ENCODE measurements around the gene AMBRA1. TPM values are rescaled to one million over a fixed set of nuclear protein-coding genes. Genes with fewer than 3 reads are reported as not detected.
A peak's percentile ranks its signal among the peaks of the same experiment; 100 is the strongest.

The AMBRA1 gene
- total and polyA plus RNA-seq, 2 donors: 8.7 to 20.6 TPM

GRCh38 chr11:46366661-46367161, 227.1 kb downstream of the AMBRA1 start:
- no peak for DNase-seq (ENCODE audit: low read depth in 6 of 9, low spot score in 9 of 9)
- H3K27ac ChIP-seq (ENCODE audit: low read depth in 1 of 2, low read length in 1 of 2): no peak overlapping the region
- WGBS: 97% methylated on average over 31 of the region's 31 CpGs
- H3K36me3 ChIP-seq (ENCODE audit: control insufficient read depth in 2 of 2, insufficient read depth in 2 of 2, low read length in 1 of 2): peaks cover 39 to 42% of the 10 kb centered on the region in 2 donors
- H3K4me1 ChIP-seq (ENCODE audit: control insufficient read depth in 2 of 2, insufficient read depth in 2 of 2, low read length in 2 of 2): peaks cover 13 to 39% of the 10 kb centered on the region in 2 donors
- no peaks in the 10 kb centered on the region for H3K27me3 ChIP-seq (ENCODE audit: control insufficient read depth in 2 of 2, insufficient read depth in 1 of 2, low read length in 1 of 2)
- no peaks in the 10 kb centered on the region for H3K9me3 ChIP-seq (ENCODE audit: control insufficient read depth in 2 of 2, insufficient read depth in 1 of 2, low read length in 1 of 2)
- no peak overlapping the region for H3K4me3 ChIP-seq (ENCODE audit: low read length in 2 of 2)

- Histone ChIP-seq H3K4me1 (ENCODE audit: control insufficient read depth in 2 of 2, insufficient read depth in 2 of 2, low read length in 2 of 2) (peaks cover 13 to 43% of the 10 kb centered on the region in 2 donors), H3K36me3 (ENCODE audit: control insufficient read depth in 2 of 2, insufficient read depth in 2 of 2, low read length in 1 of 2) (peaks cover 35 to 37% of the 10 kb centered on the region in 2 donors)
Measured at GRCh38 chr11:46366260-46366659, 227.6 kb downstream of the AMBRA1 start.

GRCh38 chr11:46364791-46365190, 229.0 kb downstream of the AMBRA1 start:
- Histone ChIP-seq H3K4me1 (ENCODE audit: control insufficient read depth in 2 of 2, insufficient read depth in 2 of 2, low read length in 2 of 2) (peaks cover 16 to 51% of the 10 kb centered on the region in 2 donors), H3K9me3 (ENCODE audit: control insufficient read depth in 2 of 2, insufficient read depth in 1 of 2, low read length in 1 of 2) (no peaks in the 10 kb centered on the region), H3K27me3 (ENCODE audit: control insufficient read depth in 2 of 2, insufficient read depth in 1 of 2, low read length in 1 of 2) (no peaks in the 10 kb centered on the region), H3K4me3 (ENCODE audit: low read length in 2 of 2) (no peak overlapping the region), H3K27ac (ENCODE audit: low read depth in 1 of 2, low read length in 1 of 2) (no peak overlapping the region), H3K36me3 (ENCODE audit: control insufficient read depth in 2 of 2, insufficient read depth in 2 of 2, low read length in 1 of 2) (peaks cover 22 to 25% of the 10 kb centered on the region in 2 donors)
- WGBS: 94% methylated on average over 3 of the region's 3 CpGs
- no peak for DNase-seq (ENCODE audit: low read depth in 6 of 9, low spot score in 9 of 9)

More at GRCh38 chr11:46366260-46366659, 227.6 kb downstream of the AMBRA1 start:
- DNase-seq (ENCODE audit: low read depth in 6 of 9, low spot score in 9 of 9): no peak
- H3K9me3 ChIP-seq (ENCODE audit: control insufficient read depth in 2 of 2, insufficient read depth in 1 of 2, low read length in 1 of 2): no peaks in the 10 kb centered on the region
- 95% methylated on average over 22 of the region's 22 CpGs for WGBS
- H3K27ac ChIP-seq (ENCODE audit: low read depth in 1 of 2, low read length in 1 of 2): no peak overlapping the region
- no peak overlapping the region for H3K4me3 ChIP-seq (ENCODE audit: low read length in 2 of 2)
- H3K27me3 ChIP-seq (ENCODE audit: control insufficient read depth in 2 of 2, insufficient read depth in 1 of 2, low read length in 1 of 2): no peaks in the 10 kb centered on the region

GRCh38 chr11:46364056-46364455, 229.8 kb downstream of the AMBRA1 start:
- no peaks in the 10 kb centered on the region for H3K27me3 ChIP-seq (ENCODE audit: control insufficient read depth in 2 of 2, insufficient read depth in 1 of 2, low read length in 1 of 2)
- DNase-seq (ENCODE audit: low read depth in 6 of 9, low spot score in 9 of 9): no peak
- H3K4me1 ChIP-seq (ENCODE audit: control insufficient read depth in 2 of 2, insufficient read depth in 2 of 2, low read length in 2 of 2): peaks cover 16 to 51% of the 10 kb centered on the region in 2 donors
- WGBS: 98% methylated on average over 9 of the region's 9 CpGs
- no peak overlapping the region for H3K4me3 ChIP-seq (ENCODE audit: low read length in 2 of 2)
- peaks cover 19% of the 10 kb centered on the region in 2 donors for H3K36me3 ChIP-seq (ENCODE audit: control insufficient read depth in 2 of 2, insufficient read depth in 2 of 2, low read length in 1 of 2)
- no peak overlapping the region for H3K27ac ChIP-seq (ENCODE audit: low read depth in 1 of 2, low read length in 1 of 2)
- no peaks in the 10 kb centered on the region for H3K9me3 ChIP-seq (ENCODE audit: control insufficient read depth in 2 of 2, insufficient read depth in 1 of 2, low read length in 1 of 2)

DNA sequence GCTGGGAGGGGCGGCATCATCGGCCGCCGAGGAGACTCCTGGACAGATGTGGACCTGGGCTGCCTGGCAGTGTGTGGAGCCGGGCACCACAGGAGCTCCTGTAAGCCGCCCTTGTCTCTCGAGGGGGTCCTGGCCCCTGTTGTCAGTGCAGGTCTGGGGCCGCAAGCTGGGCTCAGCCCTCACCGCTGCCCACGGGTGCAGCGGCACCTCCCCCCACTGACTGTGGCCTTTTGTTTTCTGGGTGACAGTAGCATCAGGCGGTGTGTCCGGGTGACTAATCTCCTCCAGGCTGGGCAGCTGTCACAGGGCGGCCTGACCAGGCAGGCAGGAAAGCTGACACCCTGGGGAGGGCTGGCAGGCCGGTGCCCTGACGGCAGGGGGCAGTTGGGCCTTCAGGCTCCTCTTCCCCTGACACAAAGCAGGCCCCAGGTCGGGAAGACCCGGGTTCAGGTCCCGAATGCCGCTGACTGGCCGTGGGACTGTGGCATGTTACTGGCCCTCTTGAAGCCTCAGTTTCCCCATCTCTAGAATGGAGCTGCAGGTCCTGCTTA, 230.3 kb downstream of the AMBRA1 start:
- H3K36me3 ChIP-seq (ENCODE audit: control insufficient read depth in 2 of 2, insufficient read depth in 2 of 2, low read length in 1 of 2): peaks cover 15 to 19% of the 10 kb centered on the region in 2 donors
- peak overlapping the region in 1 of 2 donors; percentile 46 for H3K27ac ChIP-seq (ENCODE audit: low read depth in 1 of 2, low read length in 1 of 2)
- no peaks in the 10 kb centered on the region for H3K27me3 ChIP-seq (ENCODE audit: control insufficient read depth in 2 of 2, insufficient read depth in 1 of 2, low read length in 1 of 2)
- DNase-seq (ENCODE audit: low read depth in 6 of 9, low spot score in 9 of 9): no peak
- peaks cover 16 to 52% of the 10 kb centered on the region in 2 donors for H3K4me1 ChIP-seq (ENCODE audit: control insufficient read depth in 2 of 2, insufficient read depth in 2 of 2, low read length in 2 of 2)
- H3K4me3 ChIP-seq (ENCODE audit: low read length in 2 of 2): no peak overlapping the region
- 95% methylated on average over 21 of the region's 21 CpGs for WGBS
- H3K9me3 ChIP-seq (ENCODE audit: control insufficient read depth in 2 of 2, insufficient read depth in 1 of 2, low read length in 1 of 2): no peaks in the 10 kb centered on the region

DNA sequence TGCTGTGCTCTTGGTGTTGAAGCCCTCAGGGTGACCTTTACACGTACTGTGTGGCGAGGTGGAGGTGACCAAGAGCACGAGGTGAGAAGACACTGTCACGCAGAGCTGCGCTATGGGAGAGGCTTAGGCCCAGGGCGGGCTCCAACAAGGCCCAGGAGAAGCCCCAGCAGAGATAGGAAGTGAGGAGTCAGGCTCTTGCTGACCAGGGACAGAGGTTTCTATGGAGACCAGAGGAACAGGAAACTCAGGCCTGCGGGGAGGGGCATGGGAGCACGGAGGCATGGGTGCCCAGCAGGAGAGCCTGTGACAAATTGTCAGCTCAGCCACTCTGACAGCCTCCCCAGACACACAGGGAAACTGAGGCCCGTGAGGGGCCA, 230.8 kb downstream of the AMBRA1 start:
- peaks cover 17 to 56% of the 10 kb centered on the region in 2 donors for H3K4me1 ChIP-seq (ENCODE audit: control insufficient read depth in 2 of 2, insufficient read depth in 2 of 2, low read length in 2 of 2)
- no peaks in the 10 kb centered on the region for H3K9me3 ChIP-seq (ENCODE audit: control insufficient read depth in 2 of 2, insufficient read depth in 1 of 2, low read length in 1 of 2)
- DNase-seq (ENCODE audit: low read depth in 6 of 9, low spot score in 9 of 9): no peak
- H3K27ac ChIP-seq (ENCODE audit: low read depth in 1 of 2, low read length in 1 of 2): peak overlapping the region in 1 of 2 donors; percentile 46
- no peaks in the 10 kb centered on the region for H3K27me3 ChIP-seq (ENCODE audit: control insufficient read depth in 2 of 2, insufficient read depth in 1 of 2, low read length in 1 of 2)
- H3K4me3 ChIP-seq (ENCODE audit: low read length in 2 of 2): no peak overlapping the region
- 81% methylated on average over 9 of the region's 9 CpGs for WGBS
- H3K36me3 ChIP-seq (ENCODE audit: control insufficient read depth in 2 of 2, insufficient read depth in 2 of 2, low read length in 1 of 2): peaks cover 14 to 15% of the 10 kb centered on the region in 2 donors

GRCh38 chr11:46362156-46363030, 231.4 kb downstream of the AMBRA1 start:
- DNase-seq (ENCODE audit: low read depth in 6 of 9, low spot score in 9 of 9): no peak
- Histone ChIP-seq H3K9me3 (ENCODE audit: control insufficient read depth in 2 of 2, insufficient read depth in 1 of 2, low read length in 1 of 2) (no peaks in the 10 kb centered on the region), H3K36me3 (ENCODE audit: control insufficient read depth in 2 of 2, insufficient read depth in 2 of 2, low read length in 1 of 2) (peaks cover 11 to 17% of the 10 kb centered on the region in 2 donors), H3K27me3 (ENCODE audit: control insufficient read depth in 2 of 2, insufficient read depth in 1 of 2, low read length in 1 of 2) (no peaks in the 10 kb centered on the region), H3K4me3 (ENCODE audit: low read length in 2 of 2) (peak overlapping the region; percentile 54 to 75), H3K4me1 (ENCODE audit: control insufficient read depth in 2 of 2, insufficient read depth in 2 of 2, low read length in 2 of 2) (peaks cover 20 to 58% of the 10 kb centered on the region in 2 donors), H3K27ac (ENCODE audit: low read depth in 1 of 2, low read length in 1 of 2) (peak overlapping the region; percentile 90)
- 65% methylated on average over 20 of the region's 20 CpGs for WGBS

DNA sequence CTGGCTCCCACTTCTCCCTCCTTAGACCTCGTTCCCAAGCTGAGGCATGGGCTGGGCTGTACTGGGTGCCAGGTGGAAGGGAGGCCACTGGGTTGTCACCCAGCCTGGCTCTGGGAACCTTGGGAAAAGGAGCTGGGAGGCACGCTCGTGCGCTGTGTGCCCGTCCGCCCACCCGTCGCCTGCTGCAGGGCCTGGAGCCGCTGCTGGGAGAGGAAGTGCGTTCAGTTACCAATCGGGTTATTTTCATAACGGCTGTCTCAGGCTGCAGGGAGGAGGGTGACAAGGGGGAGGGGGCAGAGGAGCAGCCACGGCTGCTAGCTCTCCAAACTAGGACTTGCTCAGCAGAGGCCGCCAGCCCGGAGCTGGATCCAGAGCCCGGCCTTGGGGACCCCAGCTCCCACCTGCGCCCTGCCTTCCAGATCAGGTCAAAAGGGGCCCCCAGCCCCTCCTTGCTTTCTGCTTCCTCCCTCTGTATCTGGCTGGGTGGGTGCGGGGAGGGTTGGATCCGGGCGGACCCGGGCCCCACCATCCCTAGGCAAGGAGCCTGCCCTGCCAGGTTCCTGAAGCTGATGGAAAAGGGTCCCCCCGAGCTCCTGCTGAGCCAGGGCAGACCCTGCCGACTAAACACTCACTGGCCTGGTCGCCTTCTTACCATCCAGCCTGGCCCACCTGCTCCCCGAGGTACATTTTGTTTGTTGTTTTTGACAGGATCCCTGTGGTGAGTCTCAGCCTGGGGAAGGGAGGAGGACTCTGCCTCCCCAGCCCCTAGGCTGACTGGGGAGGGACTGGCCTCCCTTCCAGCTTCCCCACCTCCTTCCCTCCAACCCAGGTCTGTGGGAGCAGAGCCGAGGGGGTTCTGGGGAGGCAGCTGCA, 232.3 kb downstream of the AMBRA1 start:
- Histone ChIP-seq H3K9me3 (ENCODE audit: control insufficient read depth in 2 of 2, insufficient read depth in 1 of 2, low read length in 1 of 2) (no peaks in the 10 kb centered on the region), H3K4me1 (ENCODE audit: control insufficient read depth in 2 of 2, insufficient read depth in 2 of 2, low read length in 2 of 2) (peaks cover 24 to 60% of the 10 kb centered on the region in 2 donors), H3K4me3 (ENCODE audit: low read length in 2 of 2) (peak overlapping the region; percentile 54 to 75), H3K27me3 (ENCODE audit: control insufficient read depth in 2 of 2, insufficient read depth in 1 of 2, low read length in 1 of 2) (no peaks in the 10 kb centered on the region), H3K36me3 (ENCODE audit: control insufficient read depth in 2 of 2, insufficient read depth in 2 of 2, low read length in 1 of 2) (peaks cover 14 to 18% of the 10 kb centered on the region in 2 donors), H3K27ac (ENCODE audit: low read depth in 1 of 2, low read length in 1 of 2) (peak overlapping the region; percentile 90)
- WGBS: 1% methylated on average over 26 of the region's 26 CpGs
- peak in 6 of 9 donors; percentile 49 to 89 (median 74) for DNase-seq (ENCODE audit: low read depth in 6 of 9, low spot score in 9 of 9)
